GM10847 (cell line): Measurements from ENCODE around the gene RIN2.

Source experiments
- POLR2A ChIP-seq: IDR thresholded peaks from 2 replicates; pipeline ENCODE4 v1.6.1; 2011; ENCODE audit not compliant: insufficient read length; ENCODE audit errors: extremely low read depth

Gene RIN2

GRCh38 chr20:19769507-19769906 lies 11.4 kb downstream of the RIN2 start:
- TF ChIP-seq POLR2A = no peak

GRCh38 chr20:19770375-19770774 lies 12.3 kb downstream of the RIN2 start:
- no peak for TF ChIP-seq POLR2A

- TF ChIP-seq POLR2A = no peak
These were observed 13.0 kb downstream of the RIN2 start for GRCh38 chr20:19771031-19771430.

- no peak for TF ChIP-seq POLR2A
These were observed 15.4 kb downstream of the RIN2 start for GRCh38 chr20:19773471-19773870.

- no peak for TF ChIP-seq POLR2A
These were observed 16.3 kb downstream of the RIN2 start for GRCh38 chr20:19774135-19774933.

GRCh38 chr20:19775353-19776253 lies 17.5 kb downstream of the RIN2 start:
- no peak for TF ChIP-seq POLR2A

- no peak for TF ChIP-seq POLR2A
These were observed 19.3 kb downstream of the RIN2 start for GRCh38 chr20:19777315-19777714.

GRCh38 chr20:19777981-19778380 lies 19.9 kb downstream of the RIN2 start:
- TF ChIP-seq POLR2A = no peak

- TF ChIP-seq POLR2A = no peak
These were observed 20.3 kb downstream of the RIN2 start for GRCh38 chr20:19778404-19778803.

- TF ChIP-seq POLR2A = no peak
These were observed 21.6 kb downstream of the RIN2 start for GRCh38 chr20:19779634-19780033.

- no peak for TF ChIP-seq POLR2A
These were observed 22.2 kb downstream of the RIN2 start for GRCh38 chr20:19780261-19780660.

- TF ChIP-seq POLR2A = no peak
These were observed 23.2 kb downstream of the RIN2 start for GRCh38 chr20:19781235-19781634.

GRCh38 chr20:19782669-19783068 lies 24.6 kb downstream of the RIN2 start:
- no peak for TF ChIP-seq POLR2A

GRCh38 chr20:19783966-19784401 lies 25.9 kb downstream of the RIN2 start:
- TF ChIP-seq POLR2A = no peak

- no peak for TF ChIP-seq POLR2A
These were observed 26.6 kb downstream of the RIN2 start for GRCh38 chr20:19784511-19785172.

- TF ChIP-seq POLR2A = no peak
These were observed 27.3 kb downstream of the RIN2 start for GRCh38 chr20:19785173-19785982.

GRCh38 chr20:19785983-19786285 lies 27.9 kb downstream of the RIN2 start:
- no peak for TF ChIP-seq POLR2A
